Renal cortical epithelial cell (primary cell): ENCODE measurements around the gene SCAI. TPM values are rescaled to one million over a fixed set of nuclear protein-coding genes. Genes with fewer than 3 reads are reported as not detected.

ENCODE experiments used
- total RNA-seq: library from RNA; depleted of rRNA; stranded (reverse); fragments of >200 nt; gene quantifications from 2 replicates; pipeline ENCODE4 v1.2.3, GENCODE V29; 2014

Gene SCAI
- total RNA-seq, 1 donor from 2014 or later, result 9.1 TPM

Other genes with a start within 250 kb of the SCAI start
- 5.4 and 12.9 TPM in 2 replicates for gene GOLGA1, start 202.4 kb downstream of the SCAI start, total RNA-seq
- gene PPP6C, start 46.3 kb upstream of the SCAI start, total RNA-seq, result 16.7 and 26.4 TPM in 2 replicates
- gene RABEPK, start 57.0 kb upstream of the SCAI start, total RNA-seq, result 20.5 and 30.9 TPM in 2 replicates
- gene HSPA5, start 97.8 kb upstream of the SCAI start, total RNA-seq, result 123 and 354 TPM in 2 replicates
- gene GAPVD1, start 118.3 kb upstream of the SCAI start, total RNA-seq, result 32.3 and 50.0 TPM in 2 replicates